ENCODE data around the gene RTKN.

The RTKN gene

GRCh38 chr2:74413001-74413698 lies 28.6 kb downstream of the RTKN start:
- ChIA-PET POLR2A (interaction anchor here (0.6 kb wide), 1 partner anchor 72 kb away, joined by 3 read pairs; no protein-coding TSS in a partner anchor), CTCF (interaction anchor here (1.0 to 3.6 kb wide), 3 partner anchors 12 to 292 kb away, joined by 3 to 22 read pairs (median 3); no protein-coding TSS in a partner anchor)
- TF ChIP-seq CTCF (IDR thresholded peaks at IDR 0.05; ENCODE audit: control extremely low read depth, extremely low read depth, low read depth, missing control alignments): no peak
- DNase-seq (ENCODE audit: extremely low spot score): no peak

- TF ChIP-seq CTCF (IDR thresholded peaks at IDR 0.05; ENCODE audit: control extremely low read depth, extremely low read depth, low read depth, missing control alignments): no peak
- DNase-seq (ENCODE audit: extremely low spot score): no peak
- CTCF ChIA-PET: interaction anchor here (0.6 kb wide), 1 partner anchor 11 kb away, joined by 3 read pairs; no protein-coding TSS in a partner anchor
- POLR2A ChIA-PET: no interaction called here
Observed at GRCh38 chr2:74407682-74408081, 34.1 kb downstream of the RTKN start.

GRCh38 chr2:74406035-74406434 lies 35.7 kb downstream of the RTKN start:
- ChIA-PET CTCF (interaction anchor here (1.0 to 1.8 kb wide), 4 partner anchors 9 to 14 kb away, joined by 3 to 6 read pairs (median 6); no protein-coding TSS in a partner anchor), POLR2A (interaction anchor here (0.6 to 0.7 kb wide), 2 partner anchors 9 to 12 kb away, joined by 3 to 4 read pairs; no protein-coding TSS in a partner anchor)
- peak; percentile 44 for DNase-seq (ENCODE audit: extremely low spot score)
- no peak for TF ChIP-seq CTCF (IDR thresholded peaks at IDR 0.05; ENCODE audit: control extremely low read depth, extremely low read depth, low read depth, missing control alignments)

- no peak for TF ChIP-seq CTCF (IDR thresholded peaks at IDR 0.05; ENCODE audit: control extremely low read depth, extremely low read depth, low read depth, missing control alignments)
- no peak for DNase-seq (ENCODE audit: extremely low spot score)
- POLR2A ChIA-PET: no interaction called here
- CTCF ChIA-PET: interaction anchor here (1.0 to 6.2 kb wide), 8 partner anchors 11 to 152 kb away, joined by 3 to 57 read pairs (median 7); partner anchors contain the start of genes C2orf81 and WDR54
Observed at GRCh38 chr2:74401891-74402290, 39.8 kb downstream of the RTKN start.

GRCh38 chr2:74399785-74400184 lies 42.0 kb downstream of the RTKN start:
- peak; percentile 42 for TF ChIP-seq CTCF (IDR thresholded peaks at IDR 0.05; ENCODE audit: control extremely low read depth, extremely low read depth, low read depth, missing control alignments)
- peak; percentile 53 for DNase-seq (ENCODE audit: extremely low spot score)
- POLR2A ChIA-PET: no interaction called here
- CTCF ChIA-PET: interaction anchor here (1.1 to 6.2 kb wide), 8 partner anchors 9 to 150 kb away, joined by 4 to 57 read pairs (median 7); partner anchors contain the start of genes C2orf81 and WDR54

GRCh38 chr2:74396149-74396548 lies 45.6 kb downstream of the RTKN start:
- ChIA-PET CTCF (interaction anchor here (1.2 kb wide), 1 partner anchor 13 kb away, joined by 3 read pairs; no protein-coding TSS in a partner anchor), POLR2A (no interaction called here)
- DNase-seq (ENCODE audit: extremely low spot score): no peak
- TF ChIP-seq CTCF (IDR thresholded peaks at IDR 0.05; ENCODE audit: control extremely low read depth, extremely low read depth, low read depth, missing control alignments): no peak

Measured in GM10248 (cell line).